ENCODE measurements around the gene EEF1AKMT2.

Gene EEF1AKMT2

DNA sequence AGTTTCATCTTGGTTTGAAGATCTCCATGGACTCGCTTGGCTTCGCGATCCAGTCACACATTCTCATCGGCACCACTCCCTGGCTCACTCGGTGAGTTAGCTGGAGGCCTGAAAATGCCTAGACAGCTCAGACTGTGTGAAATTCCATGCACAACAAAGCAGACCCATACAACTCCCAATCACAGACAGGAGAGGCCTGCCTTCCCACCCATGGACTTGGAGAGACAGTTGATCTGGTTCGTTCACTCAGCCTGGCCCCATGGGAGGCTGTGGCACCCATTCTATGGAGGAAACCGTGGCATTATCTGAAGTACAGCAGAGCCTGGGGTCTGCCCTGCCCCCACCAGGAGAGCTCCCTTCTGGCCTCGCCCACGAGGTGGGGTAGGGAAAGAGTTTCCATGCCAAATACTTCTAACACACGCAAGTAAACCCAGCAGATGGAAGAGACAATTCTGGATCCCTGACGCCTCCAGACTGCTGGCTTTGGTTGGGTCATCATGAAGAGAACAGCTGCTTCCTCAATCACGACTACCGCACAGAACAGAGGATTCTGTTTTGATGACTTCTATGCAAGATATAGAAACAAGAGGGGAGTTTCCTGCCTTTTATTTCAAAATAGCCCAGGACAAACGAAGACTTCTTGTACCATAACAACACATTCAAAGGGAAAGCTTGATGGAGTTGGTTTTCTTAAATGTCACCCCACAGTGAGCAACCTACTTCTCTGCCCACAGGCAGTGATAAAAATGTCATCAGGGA, 63.4 kb downstream of the EEF1AKMT2 start:
- Histone ChIP-seq H3K4me3 (ENCODE audit: low read length) (no peak overlapping the region), H3K9me3 (ENCODE audit: insufficient read depth, low read depth, low read length) (no peaks in the 10 kb centered on the region), H3K27me3 (ENCODE audit: insufficient read depth, low read length) (no peaks in the 10 kb centered on the region), H3K9ac (ENCODE audit: low read depth, low read length) (no peak overlapping the region), H3K4me1 (ENCODE audit: insufficient read depth, low read length) (peaks cover 13% of the 10 kb centered on the region; the same call in 1 of the 2 replicates), H3K27ac (ENCODE audit: low read depth, low read length) (no peak overlapping the region), H3K36me3 (ENCODE audit: insufficient read depth, low read length) (no peaks in the 10 kb centered on the region)
- WGBS = 84% methylated on average over 13 of the region's 14 CpGs

DNA sequence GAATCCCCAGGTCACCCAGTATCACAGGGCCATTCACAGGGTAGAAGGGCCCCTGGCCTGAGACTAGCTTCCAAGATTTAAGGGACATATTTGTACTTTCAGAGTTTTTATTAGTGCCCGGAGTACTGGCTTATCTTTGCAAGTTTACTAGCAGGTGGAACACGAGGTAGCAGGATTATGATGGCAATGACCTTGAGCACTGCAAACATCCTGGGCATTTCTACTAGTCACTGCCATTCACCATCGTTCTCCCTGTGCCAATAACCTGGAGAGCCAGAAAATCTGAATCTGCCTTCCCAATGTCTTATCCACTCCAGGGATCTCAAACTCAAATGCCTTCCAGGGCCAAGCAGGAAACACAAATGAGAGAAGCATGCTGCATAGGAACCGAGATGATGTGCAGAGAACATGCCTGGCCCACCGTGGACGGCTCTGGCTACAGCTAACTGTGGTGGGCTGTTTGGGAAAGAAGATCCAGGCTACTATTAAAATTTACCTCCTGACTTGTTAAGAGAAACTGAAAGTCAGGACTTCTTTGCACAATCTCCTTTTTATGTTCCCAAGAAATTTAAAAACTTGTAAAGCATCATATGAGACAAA, 64.2 kb downstream of the EEF1AKMT2 start:
- peaks cover 13% of the 10 kb centered on the region; the same call in 1 of the 2 replicates for H3K4me1 ChIP-seq (ENCODE audit: insufficient read depth, low read length)
- WGBS = 94% methylated on average over 6 of the region's 6 CpGs
- H3K27ac ChIP-seq (ENCODE audit: low read depth, low read length) = no peak overlapping the region

GRCh38 chr10:124725791-124726190, 65.9 kb downstream of the EEF1AKMT2 start:
- Histone ChIP-seq H3K27me3 (ENCODE audit: insufficient read depth, low read length) (no peaks in the 10 kb centered on the region), H3K4me3 (ENCODE audit: low read length) (no peak overlapping the region), H3K9me3 (ENCODE audit: insufficient read depth, low read depth, low read length) (no peaks in the 10 kb centered on the region), H3K4me1 (ENCODE audit: insufficient read depth, low read length) (peaks cover 13% of the 10 kb centered on the region; the same call in 1 of the 2 replicates), H3K9ac (ENCODE audit: low read depth, low read length) (no peak overlapping the region), H3K27ac (ENCODE audit: low read depth, low read length) (no peak overlapping the region), H3K36me3 (ENCODE audit: insufficient read depth, low read length) (no peaks in the 10 kb centered on the region)
- WGBS = 94% methylated on average over 7 of the region's 7 CpGs

More for the DNA sequence above, 64.2 kb downstream of the EEF1AKMT2 start:
- no peaks in the 10 kb centered on the region for H3K9me3 ChIP-seq (ENCODE audit: insufficient read depth, low read depth, low read length)
- H3K4me3 ChIP-seq (ENCODE audit: low read length) = no peak overlapping the region
- H3K36me3 ChIP-seq (ENCODE audit: insufficient read depth, low read length) = no peaks in the 10 kb centered on the region
- H3K9ac ChIP-seq (ENCODE audit: low read depth, low read length) = no peak overlapping the region
- no peaks in the 10 kb centered on the region for H3K27me3 ChIP-seq (ENCODE audit: insufficient read depth, low read length)

- Histone ChIP-seq H3K36me3 (ENCODE audit: insufficient read depth, low read length) (no peaks in the 10 kb centered on the region), H3K27me3 (ENCODE audit: insufficient read depth, low read length) (no peaks in the 10 kb centered on the region), H3K4me3 (ENCODE audit: low read length) (no peak overlapping the region), H3K9me3 (ENCODE audit: insufficient read depth, low read depth, low read length) (no peaks in the 10 kb centered on the region), H3K4me1 (ENCODE audit: insufficient read depth, low read length) (peaks cover 13% of the 10 kb centered on the region; the same call in 1 of the 2 replicates), H3K27ac (ENCODE audit: low read depth, low read length) (no peak overlapping the region), H3K9ac (ENCODE audit: low read depth, low read length) (no peak overlapping the region)
- 88% methylated on average over 9 of the region's 9 CpGs for WGBS
These were observed 66.5 kb downstream of the EEF1AKMT2 start for GRCh38 chr10:124725171-124725631.

DNA sequence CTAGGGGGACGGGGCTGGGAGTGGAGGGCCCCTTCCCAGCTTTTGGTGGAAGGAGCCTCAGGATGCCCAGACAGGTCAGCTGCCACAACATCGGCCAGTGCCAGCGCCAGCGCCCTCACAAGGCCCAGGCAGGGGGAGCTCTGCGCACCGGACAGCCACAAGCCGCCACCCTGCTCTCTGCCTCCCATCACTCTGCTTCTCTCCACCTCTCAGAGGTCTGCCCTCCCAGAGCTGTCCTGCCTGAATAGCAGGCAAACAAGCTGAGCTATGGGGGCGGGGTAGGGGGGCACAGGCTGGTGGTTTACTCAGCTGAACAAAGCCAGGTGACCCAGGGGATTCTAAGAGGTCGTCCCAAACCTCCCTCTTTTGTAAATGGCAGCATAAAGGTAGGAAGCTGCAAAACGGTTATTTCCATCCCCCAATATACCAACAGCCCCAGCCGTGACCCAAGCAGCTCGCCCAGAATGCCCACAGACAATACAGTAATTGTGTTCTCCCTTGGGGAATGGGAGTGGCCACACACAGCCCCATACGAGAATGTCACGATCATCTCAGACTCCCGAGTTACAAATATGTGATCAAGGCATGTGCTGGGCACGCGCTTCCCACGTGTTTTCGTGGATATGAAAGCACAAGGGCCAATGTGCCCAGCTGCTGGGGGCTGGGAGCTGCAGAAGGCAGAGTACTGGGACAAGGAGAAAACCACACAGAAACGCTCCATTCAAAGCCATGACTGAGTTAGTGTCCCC, 67.2 kb downstream of the EEF1AKMT2 start:
- Histone ChIP-seq H3K9me3 (ENCODE audit: insufficient read depth, low read depth, low read length) (no peaks in the 10 kb centered on the region), H3K36me3 (ENCODE audit: insufficient read depth, low read length) (no peaks in the 10 kb centered on the region), H3K9ac (ENCODE audit: low read depth, low read length) (no peak overlapping the region), H3K4me3 (ENCODE audit: low read length) (no peak overlapping the region), H3K27me3 (ENCODE audit: insufficient read depth, low read length) (no peaks in the 10 kb centered on the region), H3K4me1 (ENCODE audit: insufficient read depth, low read length) (peaks cover 13% of the 10 kb centered on the region; the same call in 1 of the 2 replicates), H3K27ac (ENCODE audit: low read depth, low read length) (no peak overlapping the region)
- 86% methylated on average over 20 of the region's 20 CpGs for WGBS

DNA sequence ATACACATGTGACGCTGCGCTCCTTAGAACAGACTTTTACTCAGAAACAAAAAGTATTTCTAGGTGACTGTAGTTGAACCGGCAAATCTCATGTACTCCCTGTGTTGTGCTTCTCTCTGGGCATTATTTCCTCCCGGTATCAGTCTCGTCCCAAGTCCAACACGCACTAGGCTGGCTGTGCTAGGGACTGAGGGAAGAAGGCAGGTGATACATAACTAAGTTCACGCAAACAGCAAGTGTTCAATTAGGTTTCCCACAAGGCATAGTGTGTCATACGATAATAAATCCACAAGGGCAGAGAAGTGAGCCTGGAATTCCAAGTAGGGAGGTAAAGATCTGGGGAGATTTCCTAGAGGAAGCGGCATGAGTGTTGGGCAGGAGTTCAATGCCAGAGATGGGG, 67.9 kb downstream of the EEF1AKMT2 start:
- H3K27ac ChIP-seq (ENCODE audit: low read depth, low read length) = no peak overlapping the region
- H3K4me3 ChIP-seq (ENCODE audit: low read length) = no peak overlapping the region
- WGBS = 96% methylated on average over 9 of the region's 9 CpGs
- H3K9me3 ChIP-seq (ENCODE audit: insufficient read depth, low read depth, low read length) = no peaks in the 10 kb centered on the region
- H3K27me3 ChIP-seq (ENCODE audit: insufficient read depth, low read length) = no peaks in the 10 kb centered on the region
- H3K36me3 ChIP-seq (ENCODE audit: insufficient read depth, low read length) = no peaks in the 10 kb centered on the region
- peaks cover 18% of the 10 kb centered on the region for H3K4me1 ChIP-seq (ENCODE audit: insufficient read depth, low read length)
- H3K9ac ChIP-seq (ENCODE audit: low read depth, low read length) = no peak overlapping the region

- no peak overlapping the region for H3K9ac ChIP-seq (ENCODE audit: low read depth, low read length)
- H3K4me3 ChIP-seq (ENCODE audit: low read length) = no peak overlapping the region
- WGBS = 87% methylated on average over 8 of the region's 8 CpGs
- no peaks in the 10 kb centered on the region for H3K27me3 ChIP-seq (ENCODE audit: insufficient read depth, low read length)
- no peaks in the 10 kb centered on the region for H3K36me3 ChIP-seq (ENCODE audit: insufficient read depth, low read length)
- H3K9me3 ChIP-seq (ENCODE audit: insufficient read depth, low read depth, low read length) = no peaks in the 10 kb centered on the region
- peaks cover 18% of the 10 kb centered on the region for H3K4me1 ChIP-seq (ENCODE audit: insufficient read depth, low read length)
- no peak overlapping the region for H3K27ac ChIP-seq (ENCODE audit: low read depth, low read length)
These were observed 68.6 kb downstream of the EEF1AKMT2 start for GRCh38 chr10:124722798-124723783.

DNA sequence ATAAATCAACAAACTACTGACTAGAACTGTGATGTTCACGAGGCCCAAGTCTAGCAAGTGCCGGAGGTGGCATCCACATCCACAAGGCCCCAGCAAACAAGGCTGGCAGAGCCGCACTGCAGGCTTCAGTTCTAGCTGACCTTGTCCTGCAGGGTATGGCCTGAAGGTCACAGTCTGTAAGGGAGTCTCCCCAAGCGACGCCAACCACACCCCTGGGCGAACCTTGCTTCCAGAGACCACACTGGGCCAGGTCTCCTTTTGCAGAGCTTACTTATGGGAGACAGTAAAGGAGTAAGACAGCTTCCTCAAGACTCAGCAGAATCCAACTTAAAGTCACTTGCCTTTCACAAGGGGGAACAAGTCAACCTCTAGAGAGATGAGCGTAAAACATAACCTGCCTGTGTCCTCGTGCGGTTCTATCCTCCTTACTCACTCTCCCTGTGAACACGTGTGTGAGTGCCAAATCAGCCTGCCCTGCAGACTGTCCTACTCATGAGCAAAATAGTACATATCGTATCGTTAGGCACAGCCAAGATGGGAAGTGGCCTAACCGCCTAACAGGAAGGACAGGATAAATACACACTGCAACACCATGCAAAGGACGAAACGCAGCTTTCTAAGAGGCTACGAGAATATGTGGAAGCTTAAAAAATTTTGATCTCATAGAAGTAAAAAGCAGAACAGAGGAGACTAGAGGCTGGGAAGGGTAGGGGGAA, 70.2 kb downstream of the EEF1AKMT2 start:
- Histone ChIP-seq H3K36me3 (ENCODE audit: insufficient read depth, low read length) (no peaks in the 10 kb centered on the region), H3K4me1 (ENCODE audit: insufficient read depth, low read length) (peaks cover 18% of the 10 kb centered on the region), H3K27ac (ENCODE audit: low read depth, low read length) (no peak overlapping the region), H3K9me3 (ENCODE audit: insufficient read depth, low read depth, low read length) (no peaks in the 10 kb centered on the region), H3K9ac (ENCODE audit: low read depth, low read length) (no peak overlapping the region), H3K4me3 (ENCODE audit: low read length) (no peak overlapping the region), H3K27me3 (ENCODE audit: insufficient read depth, low read length) (no peaks in the 10 kb centered on the region)
- WGBS = 95% methylated on average over 16 of the region's 16 CpGs

DNA sequence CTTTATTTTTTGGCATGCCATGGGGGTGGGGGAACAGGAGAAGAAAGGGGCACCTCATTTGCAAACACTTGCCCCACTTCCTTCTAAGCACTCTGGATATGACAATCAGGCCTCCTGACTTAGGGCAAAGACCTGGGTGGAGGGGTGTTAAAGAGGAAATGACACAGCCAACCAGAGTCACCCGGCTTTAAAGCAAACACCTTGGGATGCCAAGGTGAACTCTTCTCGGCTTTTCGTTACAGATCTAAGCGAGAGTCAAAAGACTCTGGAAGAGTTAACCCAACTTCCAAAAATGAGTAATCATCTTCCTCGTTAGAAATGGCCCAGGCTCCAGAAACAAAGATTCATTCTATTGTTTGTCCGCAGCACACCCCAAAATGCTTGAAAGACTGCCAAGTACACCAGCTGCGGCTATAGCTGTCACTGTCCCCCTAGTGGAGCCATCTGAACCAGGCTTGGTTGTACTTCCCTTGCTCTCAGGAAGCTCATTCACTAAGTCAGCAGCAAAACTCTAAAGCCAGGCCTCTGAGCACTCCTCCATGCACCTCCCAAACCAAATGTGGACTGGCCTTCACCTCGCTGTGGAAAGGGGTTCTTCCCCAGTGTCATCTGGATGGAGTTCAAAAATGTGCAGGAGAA, 72.4 kb downstream of the EEF1AKMT2 start:
- no peak overlapping the region for H3K9ac ChIP-seq (ENCODE audit: low read depth, low read length)
- H3K4me3 ChIP-seq (ENCODE audit: low read length) = no peak overlapping the region
- H3K9me3 ChIP-seq (ENCODE audit: insufficient read depth, low read depth, low read length) = no peaks in the 10 kb centered on the region
- H3K27me3 ChIP-seq (ENCODE audit: insufficient read depth, low read length) = no peaks in the 10 kb centered on the region
- no peak overlapping the region for H3K27ac ChIP-seq (ENCODE audit: low read depth, low read length)
- peaks cover 11% of the 10 kb centered on the region for H3K4me1 ChIP-seq (ENCODE audit: insufficient read depth, low read length)
- H3K36me3 ChIP-seq (ENCODE audit: insufficient read depth, low read length) = no peaks in the 10 kb centered on the region
- 84% methylated on average over 8 of the region's 8 CpGs for WGBS
